ENCODE data around the gene AGAP3. TPM values are rescaled to one million over a fixed set of nuclear protein-coding genes. Genes with fewer than 3 reads are reported as not detected.

AGAP3 gene
- total and polyA plus RNA-seq, 2 donors (not counting 1 experiment from before 2014, with no cell fraction given) = 21.1 to 22.3 TPM

DNA sequence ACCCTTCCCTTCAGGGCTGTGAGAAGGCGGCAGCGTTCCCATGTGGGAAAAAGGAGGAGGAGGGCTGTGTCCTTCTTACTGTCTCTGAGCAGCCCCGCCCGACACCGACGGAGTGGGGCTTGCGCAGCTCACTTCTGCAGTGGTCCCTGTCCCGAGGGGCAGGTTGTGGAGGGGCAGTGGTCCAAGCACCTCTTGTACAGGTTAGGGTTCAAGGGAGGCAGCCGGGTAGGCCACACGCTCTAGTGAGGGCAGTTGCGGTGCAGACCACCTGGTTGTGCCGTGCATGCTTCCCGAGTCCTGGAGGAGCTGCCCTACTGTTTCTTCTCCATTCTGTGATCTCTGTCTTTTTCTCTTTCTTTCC is 32.8 kb downstream of the AGAP3 start:
- ChIA-PET CTCF (interaction anchor here (1.2 kb wide), 1 partner anchor 8 kb away, joined by 3 read pairs; no protein-coding TSS in a partner anchor), POLR2A (no interaction called here)
- H3K4me3 ChIP-seq (ENCODE audit: control extremely low read depth in 1 of 5, extremely low read depth in 1 of 5, insufficient read depth in 1 of 5, low read depth in 2 of 5, low read length in 4 of 5) = no peak overlapping the region
- no peak overlapping the region for H3K9ac ChIP-seq (ENCODE audit: low read length)
- no peak overlapping the region for H2AFZ ChIP-seq (ENCODE audit: insufficient read depth, low read depth, low read length, poor library complexity, severe bottlenecking)
- peaks cover 0 to 14% (median 0%) of the 10 kb centered on the region in 4 experiments for H3K27me3 ChIP-seq (replicated peaks in 1 of 4; ENCODE audit: control extremely low read depth in 1 of 4, control insufficient read depth in 3 of 4, insufficient read depth in 4 of 4, low read length in 3 of 4)
- intact Hi-C loops (cut with micrococcal nuclease) = no loop called here
- Mint-ChIP-seq H3K27me3 (peaks cover 6% of the 10 kb centered on the region), H3K4me3 (no peak overlapping the region), H3K4me1 (peaks cover 13% of the 10 kb centered on the region), H3K27ac (peak overlapping the region; percentile 0), H3K9me3 (ENCODE audit: insufficient read depth) (no peaks in the 10 kb centered on the region)
- no peak for ATAC-seq (ENCODE audit: low read depth)
- H3K9me3 ChIP-seq (ENCODE audit: control extremely low read depth in 1 of 3, control insufficient read depth in 2 of 3, insufficient read depth in 1 of 3, low read length in 2 of 3) = no peaks in the 10 kb centered on the region
- no peak overlapping the region for H3K4me2 ChIP-seq (replicated peaks; ENCODE audit: low read depth, low read length, poor library complexity, severe bottlenecking)
- no peaks in the 10 kb centered on the region for H4K20me1 ChIP-seq (ENCODE audit: control insufficient read depth, insufficient read depth, low read length, poor library complexity, severe bottlenecking)
- no peaks in the 10 kb centered on the region for H3K36me3 ChIP-seq (replicated peaks in 1 of 2; ENCODE audit: control extremely low read depth in 1 of 2, control insufficient read depth in 1 of 2, extremely low read depth in 1 of 2, insufficient read depth in 2 of 2, low read length in 1 of 2)
- H3K27ac ChIP-seq (ENCODE audit: low read length in 2 of 2) = no peak overlapping the region
- WGBS (ENCODE audit: insufficient coverage) = 98% methylated on average over 9 of the region's 13 CpGs
- peaks cover 0 to 3% of the 10 kb centered on the region in 2 donors for H3K4me1 ChIP-seq (ENCODE audit: control insufficient read depth in 2 of 2, insufficient read depth in 2 of 2, low read length in 2 of 2)
- no peak for DNase-seq
- H3K79me2 ChIP-seq (ENCODE audit: control insufficient read depth, insufficient read depth, low read length) = no peaks in the 10 kb centered on the region
- TF ChIP-seq EZH2 (IDR thresholded peaks at IDR 0.05; ENCODE audit: borderline replicate concordance, insufficient read depth, low read depth, low read length, poor library complexity, severe bottlenecking) = no peak
- TF ChIP-seq, protein P1, sequence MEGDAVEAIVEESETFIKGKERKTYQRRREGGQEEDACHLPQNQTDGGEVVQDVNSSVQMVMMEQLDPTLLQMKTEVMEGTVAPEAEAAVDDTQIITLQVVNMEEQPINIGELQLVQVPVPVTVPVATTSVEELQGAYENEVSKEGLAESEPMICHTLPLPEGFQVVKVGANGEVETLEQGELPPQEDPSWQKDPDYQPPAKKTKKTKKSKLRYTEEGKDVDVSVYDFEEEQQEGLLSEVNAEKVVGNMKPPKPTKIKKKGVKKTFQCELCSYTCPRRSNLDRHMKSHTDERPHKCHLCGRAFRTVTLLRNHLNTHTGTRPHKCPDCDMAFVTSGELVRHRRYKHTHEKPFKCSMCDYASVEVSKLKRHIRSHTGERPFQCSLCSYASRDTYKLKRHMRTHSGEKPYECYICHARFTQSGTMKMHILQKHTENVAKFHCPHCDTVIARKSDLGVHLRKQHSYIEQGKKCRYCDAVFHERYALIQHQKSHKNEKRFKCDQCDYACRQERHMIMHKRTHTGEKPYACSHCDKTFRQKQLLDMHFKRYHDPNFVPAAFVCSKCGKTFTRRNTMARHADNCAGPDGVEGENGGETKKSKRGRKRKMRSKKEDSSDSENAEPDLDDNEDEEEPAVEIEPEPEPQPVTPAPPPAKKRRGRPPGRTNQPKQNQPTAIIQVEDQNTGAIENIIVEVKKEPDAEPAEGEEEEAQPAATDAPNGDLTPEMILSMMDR (IDR thresholded peaks at IDR 0.05) = no peak

DNA sequence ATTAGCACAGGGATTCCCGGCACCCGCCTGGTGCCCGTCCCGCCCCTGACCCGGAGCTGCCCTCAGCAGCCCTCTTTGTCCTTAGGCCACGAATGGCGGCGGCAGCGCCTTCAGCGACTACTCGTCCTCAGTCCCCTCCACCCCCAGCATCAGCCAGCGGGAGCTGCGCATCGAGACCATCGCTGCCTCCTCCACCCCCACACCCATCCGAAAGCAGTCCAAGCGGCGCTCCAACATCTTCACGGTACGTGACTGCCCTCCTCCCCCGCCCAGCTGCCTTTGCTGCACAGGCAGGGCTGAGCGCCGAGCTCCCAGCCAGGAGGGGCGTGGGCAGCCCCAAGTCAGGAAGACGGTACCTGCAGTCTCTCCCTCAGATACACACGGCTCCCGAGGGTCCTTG is 33.6 kb downstream of the AGAP3 start:
- H2AFZ ChIP-seq (ENCODE audit: insufficient read depth, low read depth, low read length, poor library complexity, severe bottlenecking) = no peak overlapping the region
- Mint-ChIP-seq H3K4me3 (no peak overlapping the region), H3K27me3 (peaks cover 7% of the 10 kb centered on the region), H3K27ac (no peak overlapping the region), H3K4me1 (peaks cover 13% of the 10 kb centered on the region), H3K9me3 (ENCODE audit: insufficient read depth) (no peaks in the 10 kb centered on the region)
- no peaks in the 10 kb centered on the region for H3K36me3 ChIP-seq (replicated peaks in 1 of 2; ENCODE audit: control extremely low read depth in 1 of 2, control insufficient read depth in 1 of 2, extremely low read depth in 1 of 2, insufficient read depth in 2 of 2, low read length in 1 of 2)
- no peak for DNase-seq
- H3K9me3 ChIP-seq (ENCODE audit: control extremely low read depth in 1 of 3, control insufficient read depth in 2 of 3, insufficient read depth in 1 of 3, low read length in 2 of 3) = no peaks in the 10 kb centered on the region
- no peaks in the 10 kb centered on the region for H3K79me2 ChIP-seq (ENCODE audit: control insufficient read depth, insufficient read depth, low read length)
- TF ChIP-seq, protein P1 (IDR thresholded peaks at IDR 0.05) = no peak
- no peak for TF ChIP-seq EZH2 (IDR thresholded peaks at IDR 0.05; ENCODE audit: borderline replicate concordance, insufficient read depth, low read depth, low read length, poor library complexity, severe bottlenecking)
- ATAC-seq (ENCODE audit: low read depth) = no peak
- no peak overlapping the region for H3K9ac ChIP-seq (ENCODE audit: low read length)
- no peak overlapping the region for H3K4me3 ChIP-seq (ENCODE audit: control extremely low read depth in 1 of 5, extremely low read depth in 1 of 5, insufficient read depth in 1 of 5, low read depth in 2 of 5, low read length in 4 of 5)
- peaks cover 0 to 11% (median 0%) of the 10 kb centered on the region in 4 experiments for H3K27me3 ChIP-seq (replicated peaks in 1 of 4; ENCODE audit: control extremely low read depth in 1 of 4, control insufficient read depth in 3 of 4, insufficient read depth in 4 of 4, low read length in 3 of 4)
- WGBS (ENCODE audit: insufficient coverage) = 95% methylated on average over 26 of the region's 27 CpGs
- H4K20me1 ChIP-seq (ENCODE audit: control insufficient read depth, insufficient read depth, low read length, poor library complexity, severe bottlenecking) = no peaks in the 10 kb centered on the region
- H3K4me2 ChIP-seq (replicated peaks; ENCODE audit: low read depth, low read length, poor library complexity, severe bottlenecking) = no peak overlapping the region
- H3K4me1 ChIP-seq (ENCODE audit: control insufficient read depth in 2 of 2, insufficient read depth in 2 of 2, low read length in 2 of 2) = peaks cover 0 to 6% of the 10 kb centered on the region in 2 donors
- intact Hi-C loops (cut with micrococcal nuclease) = no loop called here
- no peak overlapping the region for H3K27ac ChIP-seq (ENCODE audit: low read length in 2 of 2)
- ChIA-PET CTCF (no interaction called here), POLR2A (no interaction called here)
